Muscle of leg (tissue), 11 donors: ENCODE results near the gene ARHGEF16. TPM values are rescaled to one million over a fixed set of nuclear protein-coding genes. Genes with fewer than 3 reads are reported as not detected.

Experiments
- DNase-seq: peaks from one replicate; pipeline ENCODE4 v3.0.0; 2013
- H3K27ac ChIP-seq: one replicate; pipeline ENCODE4 v1.5.1; 2013; ENCODE audit warnings: mild to moderate bottlenecking, low read length, control low read depth
- H3K27me3 ChIP-seq: one replicate; pipeline ENCODE4 v1.6.1; 2013; ENCODE audit warnings: low read length; ENCODE audit not compliant: control insufficient read depth, insufficient read depth
- H3K36me3 ChIP-seq: one replicate; pipeline ENCODE4 v1.6.1; 2013; ENCODE audit warnings: low read length; ENCODE audit not compliant: control insufficient read depth, insufficient read depth
- H3K4me1 ChIP-seq: one replicate; pipeline ENCODE4 v1.6.1; 2013; ENCODE audit warnings: low read length; ENCODE audit not compliant: control insufficient read depth, insufficient read depth
- H3K4me3 ChIP-seq: one replicate; pipeline ENCODE4 v1.5.1; 2013; ENCODE audit warnings: low read length, control low read depth
- H3K9me3 ChIP-seq: replicated peaks from 2 replicates; pipeline ENCODE4 v1.6.1; 2013; ENCODE audit warnings: low read depth, low read length; ENCODE audit not compliant: control insufficient read depth
- WGBS: methylation state at CpG from one replicate; pipeline ENCODE4 v1.1.5; 2013; ENCODE audit warnings: missing lambda C conversion rate; ENCODE audit not compliant: insufficient coverage; 5-methylcytosine and 5-hydroxymethylcytosine counted together
- polyA plus RNA-seq, 8 donors: library from polyadenylated mRNA; unstranded; fragments of 120-200 nt; gene quantifications; one replicate each; pipeline versions ENCODE4 v1.2.1 to v1.2.3, GENCODE V29; 2013; ENCODE audit warnings: inconsistent platforms in 1 of 8, low replicate concordance in 1 of 8; ENCODE audit not compliant: insufficient read length in 8 of 8, insufficient read depth in 1 of 8
- total RNA-seq: library from RNA; stranded (reverse); fragments of 120-200 nt; gene quantifications from one replicate; pipeline ENCODE4 v1.2.4, GENCODE V29; 2013

The ARHGEF16 gene
- total and polyA plus RNA-seq, 9 donors = 0.35 to 2.3 (median 0.53) TPM

- no peaks in the 10 kb centered on the region for H3K4me1 ChIP-seq
- no peaks in the 10 kb centered on the region for H3K36me3 ChIP-seq
- DNase-seq = no peak
- WGBS = 41% methylated on average over 13 of the region's 18 CpGs
- H3K27me3 ChIP-seq = no peaks in the 10 kb centered on the region
- H3K27ac ChIP-seq = no peak overlapping the region
- no peak overlapping the region for H3K4me3 ChIP-seq
- H3K9me3 ChIP-seq = no peaks in the 10 kb centered on the region
Measured at GRCh38 chr1:3482378-3482849, 27.9 kb downstream of the ARHGEF16 start.

- 82% methylated on average over 14 of the region's 14 CpGs for WGBS
Measured at GRCh38 chr1:3483380-3483779, 28.9 kb downstream of the ARHGEF16 start.

GRCh38 chr1:3483801-3484444, 29.5 kb downstream of the ARHGEF16 start:
- Histone ChIP-seq H3K4me1 (no peaks in the 10 kb centered on the region), H3K36me3 (no peaks in the 10 kb centered on the region), H3K27me3 (no peaks in the 10 kb centered on the region), H3K27ac (no peak overlapping the region), H3K4me3 (no peak overlapping the region), H3K9me3 (peaks cover 6% of the 10 kb centered on the region)
- 52% methylated on average over 27 of the region's 31 CpGs for WGBS
- no peak for DNase-seq

More at GRCh38 chr1:3483380-3483779, 28.9 kb downstream of the ARHGEF16 start:
- Histone ChIP-seq H3K36me3 (no peaks in the 10 kb centered on the region), H3K27me3 (no peaks in the 10 kb centered on the region), H3K4me1 (no peaks in the 10 kb centered on the region), H3K9me3 (peaks cover 3% of the 10 kb centered on the region), H3K27ac (no peak overlapping the region), H3K4me3 (no peak overlapping the region)
- no peak for DNase-seq

GRCh38 chr1:3485016-3485415, 30.6 kb downstream of the ARHGEF16 start:
- H3K9me3 ChIP-seq = peaks cover 6% of the 10 kb centered on the region
- no peaks in the 10 kb centered on the region for H3K4me1 ChIP-seq
- 87% methylated on average over 12 of the region's 14 CpGs for WGBS
- H3K27me3 ChIP-seq = no peaks in the 10 kb centered on the region
- DNase-seq = no peak
- no peak overlapping the region for H3K4me3 ChIP-seq
- H3K36me3 ChIP-seq = peaks cover 4% of the 10 kb centered on the region
- no peak overlapping the region for H3K27ac ChIP-seq

- Histone ChIP-seq H3K36me3 (peaks cover 6% of the 10 kb centered on the region), H3K27ac (no peak overlapping the region), H3K4me3 (no peak overlapping the region), H3K4me1 (peaks cover 21% of the 10 kb centered on the region), H3K9me3 (peaks cover 6% of the 10 kb centered on the region), H3K27me3 (no peaks in the 10 kb centered on the region)
- DNase-seq = no peak
- no CpG with 5 or more reads among the region's 4 CpGs for WGBS
Measured at GRCh38 chr1:3488432-3488831, 34.0 kb downstream of the ARHGEF16 start.

GRCh38 chr1:3490046-3490745, 35.7 kb downstream of the ARHGEF16 start:
- no peak for DNase-seq
- no peaks in the 10 kb centered on the region for H3K27me3 ChIP-seq
- H3K36me3 ChIP-seq = peaks cover 6% of the 10 kb centered on the region
- no peak overlapping the region for H3K27ac ChIP-seq
- peaks cover 35% of the 10 kb centered on the region for H3K4me1 ChIP-seq
- H3K4me3 ChIP-seq = no peak overlapping the region
- WGBS = 92% methylated on average over 19 of the region's 23 CpGs
- peaks cover 6% of the 10 kb centered on the region for H3K9me3 ChIP-seq

- DNase-seq = peak; percentile 75
- Histone ChIP-seq H3K4me1 (peaks cover 35% of the 10 kb centered on the region), H3K9me3 (peaks cover 6% of the 10 kb centered on the region)
Measured at GRCh38 chr1:3491291-3492246, 37.1 kb downstream of the ARHGEF16 start.

GRCh38 chr1:3492545-3493246, 38.2 kb downstream of the ARHGEF16 start:
- Histone ChIP-seq H3K9me3 (peaks cover 6% of the 10 kb centered on the region), H3K4me3 (no peak overlapping the region), H3K27me3 (no peaks in the 10 kb centered on the region), H3K27ac (no peak overlapping the region), H3K4me1 (peaks cover 35% of the 10 kb centered on the region), H3K36me3 (peaks cover 6% of the 10 kb centered on the region)
- WGBS = 82% methylated on average over 17 of the region's 17 CpGs
- no peak for DNase-seq

More at GRCh38 chr1:3491291-3492246, 37.1 kb downstream of the ARHGEF16 start:
- Histone ChIP-seq H3K4me3 (no peak overlapping the region), H3K27ac (no peak overlapping the region), H3K36me3 (peaks cover 6% of the 10 kb centered on the region), H3K27me3 (no peaks in the 10 kb centered on the region)
- WGBS = 38% methylated on average over 30 of the region's 41 CpGs

- Histone ChIP-seq H3K36me3 (peaks cover 6% of the 10 kb centered on the region), H3K4me1 (peaks cover 35% of the 10 kb centered on the region), H3K27me3 (no peaks in the 10 kb centered on the region), H3K27ac (no peak overlapping the region), H3K4me3 (no peak overlapping the region), H3K9me3 (no peaks in the 10 kb centered on the region)
- WGBS = 75% methylated on average over 33 of the region's 34 CpGs
- DNase-seq = no peak
Measured at GRCh38 chr1:3494321-3495308, 40.1 kb downstream of the ARHGEF16 start.
